Measurements from ENCODE around the gene CSF1.

Gene CSF1

DNA sequence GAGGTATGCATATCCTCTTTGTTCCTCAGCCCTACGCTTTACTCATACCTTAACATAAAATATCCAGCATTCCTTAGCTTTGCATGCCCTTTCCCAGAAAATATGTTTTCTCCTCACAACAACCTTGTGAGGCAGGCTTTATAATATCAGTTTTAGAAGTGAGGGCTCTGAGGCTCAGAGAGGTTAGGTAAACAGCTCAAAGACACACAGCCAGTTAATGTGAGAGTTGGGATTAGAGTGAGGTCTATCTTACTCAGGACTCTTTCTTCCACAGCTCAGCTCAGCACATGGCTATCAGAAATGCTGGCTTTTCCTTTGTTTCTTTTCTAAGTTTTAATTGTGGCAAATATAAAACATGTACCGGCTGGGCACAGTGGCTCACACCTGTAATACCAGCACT, 27.9 kb downstream of the CSF1 start:
- TF ChIP-seq, protein P1, sequence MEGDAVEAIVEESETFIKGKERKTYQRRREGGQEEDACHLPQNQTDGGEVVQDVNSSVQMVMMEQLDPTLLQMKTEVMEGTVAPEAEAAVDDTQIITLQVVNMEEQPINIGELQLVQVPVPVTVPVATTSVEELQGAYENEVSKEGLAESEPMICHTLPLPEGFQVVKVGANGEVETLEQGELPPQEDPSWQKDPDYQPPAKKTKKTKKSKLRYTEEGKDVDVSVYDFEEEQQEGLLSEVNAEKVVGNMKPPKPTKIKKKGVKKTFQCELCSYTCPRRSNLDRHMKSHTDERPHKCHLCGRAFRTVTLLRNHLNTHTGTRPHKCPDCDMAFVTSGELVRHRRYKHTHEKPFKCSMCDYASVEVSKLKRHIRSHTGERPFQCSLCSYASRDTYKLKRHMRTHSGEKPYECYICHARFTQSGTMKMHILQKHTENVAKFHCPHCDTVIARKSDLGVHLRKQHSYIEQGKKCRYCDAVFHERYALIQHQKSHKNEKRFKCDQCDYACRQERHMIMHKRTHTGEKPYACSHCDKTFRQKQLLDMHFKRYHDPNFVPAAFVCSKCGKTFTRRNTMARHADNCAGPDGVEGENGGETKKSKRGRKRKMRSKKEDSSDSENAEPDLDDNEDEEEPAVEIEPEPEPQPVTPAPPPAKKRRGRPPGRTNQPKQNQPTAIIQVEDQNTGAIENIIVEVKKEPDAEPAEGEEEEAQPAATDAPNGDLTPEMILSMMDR (IDR thresholded peaks at IDR 0.05), result no peak
- Mint-ChIP-seq H3K4me3 (no peak overlapping the region), H3K9me3 (peaks cover 54% of the 10 kb centered on the region), H3K4me1 (no peaks in the 10 kb centered on the region), H3K36me3 (ENCODE audit: low read depth) (peaks cover 25% of the 10 kb centered on the region), H3K27me3 (ENCODE audit: low read depth, poor library complexity) (peaks cover 12% of the 10 kb centered on the region), H3K27ac (no peak overlapping the region)
- no peak for DNase-seq

DNA sequence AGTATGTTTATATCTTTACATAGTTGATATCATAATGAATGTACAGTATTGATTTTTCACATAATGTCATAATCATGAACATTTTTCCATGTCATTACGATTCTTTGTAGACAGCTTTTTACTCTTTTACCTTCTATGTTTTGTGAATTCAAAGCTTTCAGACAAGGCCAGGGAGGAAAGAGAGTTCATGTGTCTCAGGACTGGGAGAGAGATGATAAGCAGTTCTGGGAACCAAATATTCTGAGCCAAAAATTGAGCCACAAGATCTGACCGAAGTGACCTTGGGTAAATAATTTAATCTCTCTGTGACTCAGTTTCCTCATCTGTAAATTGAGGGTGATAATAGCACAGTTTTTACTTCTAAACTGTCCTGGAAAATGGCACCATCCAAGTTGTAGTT, 31.8 kb downstream of the CSF1 start:
- Mint-ChIP-seq H3K4me3 (no peak overlapping the region), H3K27ac (no peak overlapping the region), H3K27me3 (ENCODE audit: low read depth, poor library complexity) (peaks cover 15% of the 10 kb centered on the region), H3K4me1 (no peaks in the 10 kb centered on the region), H3K9me3 (peaks cover 31% of the 10 kb centered on the region), H3K36me3 (ENCODE audit: low read depth) (peaks cover 18% of the 10 kb centered on the region)
- TF ChIP-seq, protein P1 (IDR thresholded peaks at IDR 0.05), result no peak
- no peak for DNase-seq

DNA sequence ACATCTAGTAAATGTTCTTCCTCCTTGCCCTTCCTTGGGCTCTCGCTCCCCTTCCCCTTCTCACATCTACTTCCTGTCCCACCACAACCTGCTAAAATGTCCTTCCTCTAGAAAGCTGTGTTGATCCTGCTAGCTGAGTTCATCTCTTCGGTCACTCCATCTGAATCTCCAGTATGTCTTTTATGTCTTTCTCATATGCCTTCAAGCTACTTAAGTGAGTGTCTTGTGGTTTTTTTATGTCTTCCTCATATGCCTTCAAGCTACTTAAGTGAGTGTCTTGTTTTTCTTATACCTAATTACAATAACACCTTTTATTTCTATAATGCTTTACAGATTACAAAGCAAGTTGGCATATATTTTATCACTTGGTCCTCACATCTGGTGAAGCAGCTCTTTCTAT, 33.9 kb downstream of the CSF1 start:
- Mint-ChIP-seq H3K36me3 (ENCODE audit: low read depth) (peaks cover 6% of the 10 kb centered on the region), H3K27ac (no peak overlapping the region), H3K4me1 (peaks cover 6% of the 10 kb centered on the region), H3K27me3 (ENCODE audit: low read depth, poor library complexity) (peaks cover 22% of the 10 kb centered on the region), H3K9me3 (peaks cover 10% of the 10 kb centered on the region), H3K4me3 (no peak overlapping the region)
- TF ChIP-seq, protein P1 (IDR thresholded peaks at IDR 0.05), result no peak
- DNase-seq, result no peak

DNA sequence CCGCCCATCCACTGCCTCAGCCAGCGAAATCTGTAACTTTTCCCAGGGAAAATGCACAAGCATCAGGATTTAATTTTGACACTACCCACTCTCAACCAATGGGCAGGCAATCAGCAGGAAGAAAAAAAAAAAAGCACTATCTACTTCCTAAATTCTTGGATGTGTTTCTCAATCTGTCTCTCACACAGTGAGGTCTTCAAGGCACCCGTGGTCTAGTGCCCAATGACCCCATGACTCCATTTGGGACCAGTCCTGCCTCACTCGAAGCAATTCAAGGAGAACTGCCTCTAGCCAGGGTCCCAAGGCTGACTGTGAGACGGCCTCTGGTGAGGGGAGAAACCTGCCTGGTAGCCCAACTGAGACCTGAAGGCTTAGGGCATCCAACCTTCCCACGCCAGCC, 35.9 kb downstream of the CSF1 start:
- Mint-ChIP-seq H3K4me1 (peaks cover 11% of the 10 kb centered on the region), H3K4me3 (no peak overlapping the region), H3K27ac (no peak overlapping the region), H3K27me3 (ENCODE audit: low read depth, poor library complexity) (peaks cover 22% of the 10 kb centered on the region), H3K36me3 (ENCODE audit: low read depth) (peaks cover 5% of the 10 kb centered on the region), H3K9me3 (peaks cover 3% of the 10 kb centered on the region)
- DNase-seq, result no peak
- TF ChIP-seq, protein P1 (IDR thresholded peaks at IDR 0.05), result no peak

DNA sequence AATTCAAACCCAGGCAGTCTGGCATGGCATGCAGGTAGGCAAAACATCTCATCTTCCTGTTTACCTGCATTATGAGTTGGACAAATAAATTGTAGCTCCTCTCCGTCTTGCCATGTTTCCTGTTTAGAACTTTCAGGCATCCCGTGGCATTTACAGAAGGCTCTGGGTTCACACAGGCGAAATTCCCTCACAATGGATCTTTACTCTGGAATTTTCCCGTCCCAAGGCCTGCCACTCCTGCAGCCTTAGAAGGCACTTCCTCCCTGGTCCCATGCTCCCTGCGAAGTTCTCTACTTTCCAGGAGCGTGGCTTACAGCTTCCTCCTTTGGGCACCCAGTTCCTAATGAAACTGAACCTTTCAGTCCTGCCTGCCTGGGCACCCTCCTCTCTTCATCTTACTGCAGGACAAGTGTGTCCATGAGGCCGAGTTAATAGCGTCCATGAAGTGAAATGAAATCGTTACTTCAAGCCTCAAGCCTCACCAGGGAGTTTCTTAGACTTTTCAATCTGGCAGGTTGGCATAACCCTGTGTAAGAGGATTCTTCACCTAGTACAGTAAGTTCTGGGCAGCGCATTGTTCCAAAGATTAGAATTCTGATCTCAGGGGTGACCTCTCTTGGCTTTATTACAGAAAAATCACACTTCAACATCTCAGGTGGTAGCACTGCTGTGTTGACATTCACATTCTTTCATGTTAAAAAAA, 37.1 kb downstream of the CSF1 start:
- H3K36me3 Mint-ChIP-seq (ENCODE audit: low read depth), result peaks cover 5% of the 10 kb centered on the region
- peaks cover 11% of the 10 kb centered on the region for H3K4me1 Mint-ChIP-seq
- no peak overlapping the region for H3K4me3 Mint-ChIP-seq
- H3K9me3 Mint-ChIP-seq, result peaks cover 3% of the 10 kb centered on the region
- TF ChIP-seq, protein P1 (IDR thresholded peaks at IDR 0.05), result no peak
- H3K27me3 Mint-ChIP-seq (ENCODE audit: low read depth, poor library complexity), result peaks cover 17% of the 10 kb centered on the region
- DNase-seq, result no peak
- H3K27ac Mint-ChIP-seq, result peak overlapping the region; percentile 57

DNA sequence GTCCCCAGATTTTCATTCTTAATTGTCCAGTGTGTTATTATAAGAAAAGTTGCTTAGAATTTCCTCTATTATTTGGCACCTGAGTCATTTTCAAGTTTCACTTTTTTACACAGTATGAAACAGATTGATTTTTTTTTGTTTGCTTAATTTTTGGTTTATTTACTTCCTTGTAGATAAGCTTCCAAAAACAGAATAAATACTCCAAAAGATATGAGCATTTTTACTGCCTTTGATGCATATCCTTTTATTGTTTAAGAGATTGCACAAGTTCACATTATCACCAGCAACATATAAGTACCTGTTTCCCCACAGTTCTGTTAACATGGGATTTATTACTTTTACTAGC, 37.6 kb downstream of the CSF1 start:
- H3K9me3 Mint-ChIP-seq, result peaks cover 3% of the 10 kb centered on the region
- TF ChIP-seq, protein P1 (IDR thresholded peaks at IDR 0.05), result no peak
- no peak for DNase-seq
- peaks cover 11% of the 10 kb centered on the region for H3K4me1 Mint-ChIP-seq
- H3K27me3 Mint-ChIP-seq (ENCODE audit: low read depth, poor library complexity), result peaks cover 17% of the 10 kb centered on the region
- H3K36me3 Mint-ChIP-seq (ENCODE audit: low read depth), result peaks cover 5% of the 10 kb centered on the region
- no peak overlapping the region for H3K4me3 Mint-ChIP-seq
- H3K27ac Mint-ChIP-seq, result peak overlapping the region; percentile 57

All from nephron progenitor cell (in vitro differentiated cells).